Activated naive CD4-positive, alpha-beta T cell treated with anti-CD3 and anti-CD28 coated beads, Interleukin-2, amount 50 U/mL, for 16 hours (primary cell): ENCODE data around the gene PQBP1.

Experiments used
- DNase-seq: peaks from one replicate; pipeline ENCODE4 v3.0.0-alpha.2; 2020

PQBP1 gene

DNA sequence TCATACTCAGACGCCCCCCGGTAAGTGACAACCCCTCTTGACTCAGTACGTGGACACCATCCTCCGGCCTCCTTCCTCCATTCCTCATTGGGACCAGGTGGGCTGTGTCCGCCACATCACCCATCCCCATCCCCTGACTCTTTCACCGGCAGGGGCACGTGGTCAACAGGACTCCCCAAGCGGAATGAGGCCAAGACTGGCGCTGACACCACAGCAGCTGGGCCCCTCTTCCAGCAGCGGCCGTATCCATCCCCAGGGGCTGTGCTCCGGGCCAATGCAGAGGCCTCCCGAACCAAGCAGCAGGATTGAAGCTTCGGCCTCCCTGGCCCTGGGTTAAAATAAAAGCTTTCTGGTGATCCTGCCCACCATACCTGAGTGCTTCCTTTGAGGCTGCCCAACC lies 5.0 kb downstream of the PQBP1 start:
- DNase-seq, result no peak

DNA sequence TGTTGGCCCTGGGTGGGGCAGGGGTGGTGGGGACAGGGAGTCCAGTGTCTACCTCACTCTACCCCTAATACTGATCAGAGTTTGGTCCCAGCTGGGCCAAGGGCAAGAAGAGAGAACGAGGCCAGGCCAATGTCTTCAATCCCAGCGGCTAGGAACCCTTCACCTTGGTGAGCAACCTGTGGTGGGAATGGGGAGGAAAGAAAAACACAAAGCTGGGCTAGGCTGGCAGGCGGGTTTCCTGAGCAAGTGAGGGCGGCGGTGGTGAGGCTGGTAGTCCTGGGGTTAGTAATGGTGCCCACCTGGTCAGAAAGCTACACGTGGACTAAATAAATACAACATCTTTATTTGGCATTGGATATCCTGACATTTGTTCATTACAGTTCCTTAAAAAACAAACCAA lies 5.6 kb downstream of the PQBP1 start:
- no peak for DNase-seq

GRCh38 chrX:48904180-48904579 lies 6.5 kb downstream of the PQBP1 start:
- no peak for DNase-seq

GRCh38 chrX:48904626-48905025 lies 6.9 kb downstream of the PQBP1 start:
- no peak for DNase-seq

DNA sequence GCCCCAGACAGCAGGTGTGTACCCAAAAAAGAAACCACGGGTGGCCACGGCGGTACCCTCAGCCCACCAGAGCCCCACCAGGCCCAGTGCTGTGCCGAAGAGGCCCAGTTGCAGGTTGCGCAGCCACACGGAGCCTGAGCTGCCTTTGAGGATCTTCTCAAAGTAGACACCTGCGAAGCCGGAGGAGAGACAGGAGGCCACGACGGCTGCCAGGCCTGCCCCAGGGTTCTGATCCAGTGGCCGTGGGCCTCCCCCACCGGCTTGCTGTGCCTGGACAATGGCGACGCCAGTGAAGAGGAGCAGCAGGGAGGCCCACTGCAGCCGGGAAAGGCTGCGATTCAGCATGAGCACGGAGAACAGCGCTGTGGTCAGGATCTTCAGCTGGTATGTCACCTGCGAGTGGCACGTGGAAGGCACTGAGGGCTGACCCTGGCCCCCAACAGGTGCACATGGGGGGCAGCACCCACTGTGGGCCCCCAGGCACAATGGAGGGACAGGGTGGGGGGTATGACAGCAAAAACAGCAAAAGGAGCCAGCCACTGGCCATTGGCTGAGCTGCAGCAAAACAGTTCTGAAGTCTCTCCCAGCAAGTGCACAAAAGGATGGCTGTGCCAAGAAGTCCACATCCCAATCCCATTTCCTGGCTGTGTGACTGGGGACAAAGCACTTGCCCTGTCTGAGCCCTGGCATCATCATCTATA lies 7.5 kb downstream of the PQBP1 start:
- no peak for DNase-seq

- DNase-seq, result no peak
Measured at GRCh38 chrX:48908600-48908999, 10.9 kb downstream of the PQBP1 start.

DNA sequence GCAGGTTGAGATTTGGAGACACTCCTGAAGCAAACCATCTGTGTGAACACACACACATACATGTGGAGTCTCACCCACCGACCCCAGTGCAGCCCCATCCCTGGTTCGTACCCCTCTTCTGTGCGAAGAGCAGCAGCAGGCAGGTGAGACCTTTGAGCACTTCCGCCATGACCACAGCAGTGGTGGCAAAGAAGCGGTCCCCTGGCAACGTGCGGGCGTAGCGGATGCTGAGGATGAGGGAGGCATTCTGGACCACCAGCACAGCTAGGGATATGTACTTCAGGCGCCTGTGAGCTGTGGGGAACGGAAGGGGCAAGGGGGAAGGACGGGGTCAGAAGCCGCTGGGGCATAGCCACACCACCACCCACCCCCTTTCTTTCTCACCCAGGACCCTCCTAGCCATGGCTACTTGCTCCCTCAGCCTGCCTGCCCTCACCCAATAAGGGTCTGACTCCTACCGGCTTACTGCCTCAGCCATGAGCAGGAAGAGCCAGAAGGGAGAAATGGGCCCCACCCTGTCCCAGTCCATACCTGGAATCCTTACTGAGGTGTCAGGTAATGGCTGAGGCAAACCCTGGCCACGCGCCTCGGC lies 12.1 kb downstream of the PQBP1 start:
- no peak for DNase-seq

- DNase-seq, result no peak
Measured at GRCh38 chrX:48910926-48911411, 13.2 kb downstream of the PQBP1 start.

GRCh38 chrX:48911412-48912182 lies 13.9 kb downstream of the PQBP1 start, which contains the start of gene SLC35A2:
TSS of gene SLC35A2 (minus strand) at chrX:48911646. CDS start at chrX:48911636, 10 bp downstream.
- peak; percentile 86 for DNase-seq

- DNase-seq, result no peak
Measured at GRCh38 chrX:48913605-48914366, 16.1 kb downstream of the PQBP1 start.

DNA sequence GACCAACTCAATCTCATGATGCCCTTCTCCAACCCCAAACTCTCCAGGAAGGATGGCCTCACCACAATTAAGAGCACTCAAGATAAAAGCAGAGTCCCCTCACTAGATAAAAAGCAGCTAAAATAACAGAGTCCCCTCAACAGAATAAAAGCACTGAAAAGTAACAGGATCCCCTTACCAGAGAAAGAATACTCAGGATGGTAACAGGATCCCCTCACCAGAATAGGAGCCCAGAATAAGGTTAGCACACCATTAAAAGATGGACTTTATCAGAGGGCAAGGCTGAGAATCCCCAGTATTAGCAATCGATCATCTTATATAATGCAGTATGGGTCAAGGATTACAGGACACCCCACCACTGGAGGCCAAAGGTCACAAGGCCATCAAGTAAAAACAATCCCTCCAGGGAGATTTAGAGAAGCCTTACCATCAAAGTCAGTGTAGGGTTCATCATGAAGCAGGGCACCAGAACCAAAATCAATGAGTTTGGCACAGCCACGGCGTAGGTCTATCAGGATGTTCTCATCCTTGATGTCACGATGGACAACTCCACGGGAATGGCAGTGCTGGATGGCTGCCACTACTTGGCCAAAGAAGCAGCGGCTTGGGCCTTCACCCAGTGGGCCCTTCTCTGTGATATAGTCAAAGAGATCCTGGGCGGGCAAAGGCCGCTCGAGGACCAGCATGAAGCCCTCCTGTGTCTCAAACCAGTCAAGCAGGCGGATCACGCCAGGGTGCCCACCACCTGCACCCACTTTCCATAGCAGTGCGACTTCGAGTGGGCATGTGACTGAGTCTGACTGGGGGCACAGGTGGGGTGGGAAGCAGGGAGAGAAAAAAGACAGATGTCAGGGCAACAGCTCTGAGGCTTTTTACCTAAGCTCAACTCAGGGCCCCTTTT lies 17.1 kb downstream of the PQBP1 start:
- DNase-seq, result no peak

- DNase-seq, result peak; percentile 84
Measured at GRCh38 chrX:48917139-48918001, 19.6 kb downstream of the PQBP1 start.

- no peak for DNase-seq
Measured at GRCh38 chrX:48918301-48918642, 20.5 kb downstream of the PQBP1 start.

DNA sequence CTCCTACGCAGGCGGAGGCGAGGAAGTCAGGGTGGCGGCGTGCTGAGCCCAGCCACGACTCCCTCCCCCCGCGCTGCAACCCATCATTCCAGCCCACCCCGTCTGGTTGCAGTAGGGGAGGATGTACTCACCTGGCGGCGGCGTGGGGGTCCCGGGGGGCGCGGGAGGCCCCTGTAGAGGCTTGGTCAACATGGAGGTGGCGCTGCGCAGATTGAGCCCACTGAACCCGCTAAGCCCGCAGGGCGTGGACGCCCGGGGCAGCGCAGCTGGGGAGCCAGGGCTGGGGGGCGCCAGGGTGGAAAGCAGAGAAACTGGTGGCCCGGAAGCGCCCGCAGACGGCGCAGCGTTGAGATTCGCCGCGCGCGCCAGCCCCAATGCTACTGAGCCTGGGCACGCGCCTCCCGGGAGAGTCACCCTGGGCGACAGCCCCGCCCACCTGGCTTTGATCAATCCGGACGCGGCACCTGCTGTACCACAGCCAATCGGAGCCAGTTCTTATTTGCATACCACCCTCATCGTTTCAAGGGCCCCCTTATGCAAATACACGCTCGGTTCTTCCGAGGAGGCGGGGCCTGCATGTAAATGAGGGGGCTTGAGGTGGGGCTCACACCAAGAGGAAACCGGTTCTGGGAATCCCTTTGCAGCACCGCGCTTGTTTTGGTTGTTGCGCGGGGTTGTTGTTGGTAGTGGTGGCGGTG lies 21.1 kb downstream of the PQBP1 start, which contains the start of gene PIM2:
Gene PIM2 (minus strand): TSS at position 382 of the 698 bp plus-strand sequence. CDS start 190 bp downstream, at position 192.
- peak; percentile 91 for DNase-seq

DNA sequence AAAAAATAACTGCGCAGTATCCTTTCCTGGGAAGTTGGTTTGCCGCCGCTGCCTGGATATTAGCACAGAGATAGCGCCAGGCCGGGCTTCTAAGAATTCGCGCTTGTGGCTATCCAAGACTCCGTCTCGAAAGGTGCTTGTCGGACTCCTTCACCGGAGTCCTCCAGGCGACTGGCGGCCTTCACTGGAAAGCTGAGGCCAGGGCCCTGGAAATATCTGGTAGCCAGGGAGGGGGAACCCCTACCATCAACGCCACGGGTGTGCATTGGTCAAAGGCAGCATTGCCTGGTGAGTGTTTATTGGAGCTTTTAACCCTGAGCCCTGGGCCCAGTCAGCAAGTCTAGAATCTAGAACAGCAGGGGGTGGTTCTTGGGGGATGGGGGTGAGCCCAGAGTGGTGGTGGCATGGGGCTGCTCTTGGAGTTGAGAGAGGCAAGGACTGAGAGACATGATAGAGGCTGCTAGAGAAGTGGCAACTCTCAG lies 21.7 kb downstream of the PQBP1 start:
- DNase-seq, result peak; percentile 44

- DNase-seq, result no peak
Measured at GRCh38 chrX:48919947-48920717, 22.4 kb downstream of the PQBP1 start.

DNA sequence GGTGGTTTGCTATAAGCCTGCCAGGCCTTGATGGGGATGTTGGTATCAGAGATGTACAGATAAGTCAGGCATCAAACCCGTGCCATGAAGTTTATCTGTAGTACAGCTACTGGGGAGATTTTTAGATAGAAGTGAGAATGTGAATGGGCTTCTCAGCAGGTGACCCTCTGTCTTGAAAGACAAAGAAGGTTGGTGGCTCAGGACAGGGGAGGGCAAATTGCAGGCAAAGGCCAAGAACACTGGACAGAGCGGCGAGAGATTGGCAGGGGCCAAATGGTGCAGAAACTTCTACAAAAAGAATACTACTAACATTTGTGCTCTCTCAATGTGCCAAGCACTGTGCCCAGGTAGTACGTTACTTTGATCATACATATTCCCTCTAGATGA lies 23.0 kb downstream of the PQBP1 start:
- no peak for DNase-seq

- DNase-seq, result no peak
Measured at GRCh38 chrX:48923771-48924170, 26.0 kb downstream of the PQBP1 start.

- DNase-seq, result no peak
Measured at GRCh38 chrX:48924270-48924669, 26.5 kb downstream of the PQBP1 start.
